HepG2 (cell line): Measurements from ENCODE around the gene RGS19. TPM values are rescaled to one million over a fixed set of nuclear protein-coding genes. Genes with fewer than 3 reads are reported as not detected.

Experiments
- REL ChIP-seq: sonication (generic); formaldehyde crosslinking; conservative IDR thresholded peaks from 2 replicates; pipeline ENCODE4 v1.8.0; 2022; ENCODE audit warnings: mild to moderate bottlenecking, missing genetic modification reagents, moderate library complexity
- TGIF2 ChIP-seq: IDR thresholded peaks from 2 replicates; pipeline ENCODE4 v1.6.1; 2016; ENCODE audit warnings: control low read depth, missing compliant biosample characterization
- THYN1 ChIP-seq: sonication (generic); formaldehyde crosslinking; IDR thresholded peaks from 2 replicates; pipeline ENCODE4 v1.8.1; 2023; ENCODE audit warnings: low read depth, mild to moderate bottlenecking, moderate library complexity, missing genetic modification reagents, borderline replicate concordance
- ZNF232 ChIP-seq: sonication (generic); formaldehyde crosslinking; IDR thresholded peaks from 2 replicates; pipeline ENCODE4 v1.4.0; 2020; ENCODE audit warnings: missing genetic modification reagents, borderline replicate concordance
- ZNF841 ChIP-seq: sonication (generic); formaldehyde crosslinking; IDR thresholded peaks from 2 replicates; pipeline ENCODE4 v1.8.1; 2023; ENCODE audit warnings: missing genetic modification reagents, borderline replicate concordance
- polyA plus RNA-seq, 8 experiments: library from polyadenylated mRNA; depleted of rRNA in 3 of 8; stranded (reverse) in 7 of 8; unstranded in 1 of 8; fragments of >200 nt; fragmentation: Illumina TruSeq in 4 of 8; extraction: Trizol in 4 of 8; gene quantifications; 2 replicates each; pipeline versions ENCODE4 v1.2.1 to v1.2.3, GENCODE V29; 2011 to 2016; ENCODE audit warnings: low read depth in 4 of 8, missing spikeins in 1 of 8, mixed read lengths in 1 of 8; ENCODE audit not compliant: insufficient read depth in 1 of 8
- total RNA-seq, 5 experiments: library from RNA; depleted of rRNA; stranded (reverse); fragments of >200 nt; fragmentation: Illumina TruSeq; extraction: Trizol; gene quantifications; 2 replicates each; pipeline ENCODE4 v1.2.3, GENCODE V29; 2016; ENCODE audit warnings: low read depth in 1 of 5
- TF ChIP-seq, protein P1 (sequence below): sonication (generic); formaldehyde crosslinking; IDR thresholded peaks from one replicate; pipeline ENCODE4 v1.5.1; 2020; ENCODE audit warnings: mild to moderate bottlenecking, missing genetic modification reagents; ENCODE audit errors: not compliant biosample characterization
- TF ChIP-seq, protein P2 (sequence below): sonication (generic); formaldehyde crosslinking; IDR thresholded peaks from 2 replicates; pipeline ENCODE4 v1.4.0; 2020; ENCODE audit warnings: mild to moderate bottlenecking, missing genetic modification reagents
- TF ChIP-seq, protein P3 (sequence below): sonication (generic); formaldehyde crosslinking; IDR thresholded peaks from 2 replicates; pipeline ENCODE4 v1.4.0; 2020; ENCODE audit warnings: missing genetic modification reagents
- TF ChIP-seq, protein P4 (sequence below): sonication (generic); formaldehyde crosslinking; IDR thresholded peaks from 2 replicates; pipeline ENCODE4 v1.4.0; 2020; ENCODE audit warnings: missing genetic modification reagents

The RGS19 gene
- total and polyA plus RNA-seq, 2 of the 13 experiments (the other 11 are each of a cell fraction or from before 2014, with no cell fraction given), result 10.7 to 11.9 TPM

DNA sequence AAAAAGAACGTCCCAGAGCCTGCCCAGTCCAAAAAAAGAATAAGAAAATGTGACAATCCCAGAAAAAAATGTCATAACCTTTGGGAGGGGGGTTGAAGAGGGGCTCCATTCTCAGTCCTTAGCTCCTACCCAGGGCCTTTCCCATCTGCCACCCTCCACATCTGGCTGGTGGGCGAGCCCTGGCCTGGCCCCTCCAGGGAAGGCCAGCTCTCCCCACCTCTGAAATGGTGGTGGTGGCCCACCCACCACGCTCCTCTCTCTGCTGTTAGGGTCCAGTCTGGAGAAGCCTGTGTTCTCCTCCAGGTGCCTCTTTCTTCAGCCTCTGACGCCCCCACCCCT is 415 bp downstream of the RGS19 start (continued):
- TF ChIP-seq, protein P1, sequence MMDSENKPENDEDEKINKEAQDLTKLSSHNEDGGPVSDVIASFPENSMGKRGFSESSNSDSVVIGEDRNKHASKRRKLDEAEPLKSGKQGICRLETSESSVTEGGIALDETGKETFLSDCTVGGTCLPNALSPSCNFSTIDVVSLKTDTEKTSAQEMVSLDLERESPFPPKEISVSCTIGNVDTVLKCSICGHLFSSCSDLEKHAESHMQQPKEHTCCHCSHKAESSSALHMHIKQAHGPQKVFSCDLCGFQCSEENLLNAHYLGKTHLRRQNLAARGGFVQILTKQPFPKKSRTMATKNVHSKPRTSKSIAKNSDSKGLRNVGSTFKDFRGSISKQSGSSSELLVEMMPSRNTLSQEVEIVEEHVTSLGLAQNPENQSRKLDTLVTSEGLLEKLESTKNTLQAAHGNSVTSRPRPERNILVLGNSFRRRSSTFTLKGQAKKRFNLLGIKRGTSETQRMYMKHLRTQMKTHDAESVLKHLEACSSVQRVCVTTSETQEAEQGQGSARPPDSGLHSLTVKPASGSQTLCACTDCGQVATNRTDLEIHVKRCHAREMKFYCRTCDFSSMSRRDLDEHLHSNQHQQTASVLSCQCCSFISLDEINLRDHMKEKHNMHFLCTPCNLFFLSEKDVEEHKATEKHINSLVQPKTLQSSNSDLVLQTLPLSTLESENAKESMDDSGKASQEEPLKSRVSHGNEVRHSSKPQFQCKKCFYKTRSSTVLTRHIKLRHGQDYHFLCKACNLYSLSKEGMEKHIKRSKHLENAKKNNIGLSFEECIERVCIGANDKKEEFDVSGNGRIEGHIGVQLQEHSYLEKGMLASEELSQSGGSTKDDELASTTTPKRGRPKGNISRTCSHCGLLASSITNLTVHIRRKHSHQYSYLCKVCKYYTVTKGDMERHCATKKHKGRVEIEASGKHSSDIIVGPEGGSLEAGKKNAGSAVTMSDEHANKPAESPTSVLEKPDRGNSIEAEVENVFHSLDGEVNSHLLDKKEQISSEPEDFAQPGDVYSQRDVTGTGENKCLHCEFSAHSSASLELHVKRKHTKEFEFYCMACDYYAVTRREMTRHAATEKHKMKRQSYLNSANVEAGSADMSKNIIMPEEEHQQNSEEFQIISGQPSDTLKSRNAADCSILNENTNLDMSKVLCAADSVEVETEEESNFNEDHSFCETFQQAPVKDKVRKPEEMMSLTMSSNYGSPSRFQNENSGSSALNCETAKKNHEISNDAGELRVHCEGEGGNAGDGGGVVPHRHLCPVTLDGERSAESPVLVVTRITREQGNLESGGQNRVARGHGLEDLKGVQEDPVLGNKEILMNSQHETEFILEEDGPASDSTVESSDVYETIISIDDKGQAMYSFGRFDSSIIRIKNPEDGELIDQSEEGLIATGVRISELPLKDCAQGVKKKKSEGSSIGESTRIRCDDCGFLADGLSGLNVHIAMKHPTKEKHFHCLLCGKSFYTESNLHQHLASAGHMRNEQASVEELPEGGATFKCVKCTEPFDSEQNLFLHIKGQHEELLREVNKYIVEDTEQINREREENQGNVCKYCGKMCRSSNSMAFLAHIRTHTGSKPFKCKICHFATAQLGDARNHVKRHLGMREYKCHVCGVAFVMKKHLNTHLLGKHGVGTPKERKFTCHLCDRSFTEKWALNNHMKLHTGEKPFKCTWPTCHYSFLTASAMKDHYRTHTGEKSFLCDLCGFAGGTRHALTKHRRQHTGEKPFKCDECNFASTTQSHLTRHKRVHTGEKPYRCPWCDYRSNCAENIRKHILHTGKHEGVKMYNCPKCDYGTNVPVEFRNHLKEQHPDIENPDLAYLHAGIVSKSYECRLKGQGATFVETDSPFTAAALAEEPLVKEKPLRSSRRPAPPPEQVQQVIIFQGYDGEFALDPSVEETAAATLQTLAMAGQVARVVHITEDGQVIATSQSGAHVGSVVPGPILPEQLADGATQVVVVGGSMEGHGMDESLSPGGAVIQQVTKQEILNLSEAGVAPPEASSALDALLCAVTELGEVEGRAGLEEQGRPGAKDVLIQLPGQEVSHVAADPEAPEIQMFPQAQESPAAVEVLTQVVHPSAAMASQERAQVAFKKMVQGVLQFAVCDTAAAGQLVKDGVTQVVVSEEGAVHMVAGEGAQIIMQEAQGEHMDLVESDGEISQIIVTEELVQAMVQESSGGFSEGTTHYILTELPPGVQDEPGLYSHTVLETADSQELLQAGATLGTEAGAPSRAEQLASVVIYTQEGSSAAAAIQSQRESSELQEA (CRISPR knock-in tag), result no peak
- TF ChIP-seq REL (CRISPR knock-in tag), result 0 out of 2 replicates have a peak, but pooled peaks have one; percentile 63
- TF ChIP-seq, protein P2, sequence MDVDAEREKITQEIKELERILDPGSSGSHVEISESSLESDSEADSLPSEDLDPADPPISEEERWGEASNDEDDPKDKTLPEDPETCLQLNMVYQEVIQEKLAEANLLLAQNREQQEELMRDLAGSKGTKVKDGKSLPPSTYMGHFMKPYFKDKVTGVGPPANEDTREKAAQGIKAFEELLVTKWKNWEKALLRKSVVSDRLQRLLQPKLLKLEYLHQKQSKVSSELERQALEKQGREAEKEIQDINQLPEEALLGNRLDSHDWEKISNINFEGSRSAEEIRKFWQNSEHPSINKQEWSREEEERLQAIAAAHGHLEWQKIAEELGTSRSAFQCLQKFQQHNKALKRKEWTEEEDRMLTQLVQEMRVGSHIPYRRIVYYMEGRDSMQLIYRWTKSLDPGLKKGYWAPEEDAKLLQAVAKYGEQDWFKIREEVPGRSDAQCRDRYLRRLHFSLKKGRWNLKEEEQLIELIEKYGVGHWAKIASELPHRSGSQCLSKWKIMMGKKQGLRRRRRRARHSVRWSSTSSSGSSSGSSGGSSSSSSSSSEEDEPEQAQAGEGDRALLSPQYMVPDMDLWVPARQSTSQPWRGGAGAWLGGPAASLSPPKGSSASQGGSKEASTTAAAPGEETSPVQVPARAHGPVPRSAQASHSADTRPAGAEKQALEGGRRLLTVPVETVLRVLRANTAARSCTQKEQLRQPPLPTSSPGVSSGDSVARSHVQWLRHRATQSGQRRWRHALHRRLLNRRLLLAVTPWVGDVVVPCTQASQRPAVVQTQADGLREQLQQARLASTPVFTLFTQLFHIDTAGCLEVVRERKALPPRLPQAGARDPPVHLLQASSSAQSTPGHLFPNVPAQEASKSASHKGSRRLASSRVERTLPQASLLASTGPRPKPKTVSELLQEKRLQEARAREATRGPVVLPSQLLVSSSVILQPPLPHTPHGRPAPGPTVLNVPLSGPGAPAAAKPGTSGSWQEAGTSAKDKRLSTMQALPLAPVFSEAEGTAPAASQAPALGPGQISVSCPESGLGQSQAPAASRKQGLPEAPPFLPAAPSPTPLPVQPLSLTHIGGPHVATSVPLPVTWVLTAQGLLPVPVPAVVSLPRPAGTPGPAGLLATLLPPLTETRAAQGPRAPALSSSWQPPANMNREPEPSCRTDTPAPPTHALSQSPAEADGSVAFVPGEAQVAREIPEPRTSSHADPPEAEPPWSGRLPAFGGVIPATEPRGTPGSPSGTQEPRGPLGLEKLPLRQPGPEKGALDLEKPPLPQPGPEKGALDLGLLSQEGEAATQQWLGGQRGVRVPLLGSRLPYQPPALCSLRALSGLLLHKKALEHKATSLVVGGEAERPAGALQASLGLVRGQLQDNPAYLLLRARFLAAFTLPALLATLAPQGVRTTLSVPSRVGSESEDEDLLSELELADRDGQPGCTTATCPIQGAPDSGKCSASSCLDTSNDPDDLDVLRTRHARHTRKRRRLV (CRISPR knock-in tag), result peak; percentile 76; the same call in 1 of the 2 replicates
- TF ChIP-seq TGIF2, result peak; percentile 1; the same call in 1 of the 2 replicates
- TF ChIP-seq, protein P3, sequence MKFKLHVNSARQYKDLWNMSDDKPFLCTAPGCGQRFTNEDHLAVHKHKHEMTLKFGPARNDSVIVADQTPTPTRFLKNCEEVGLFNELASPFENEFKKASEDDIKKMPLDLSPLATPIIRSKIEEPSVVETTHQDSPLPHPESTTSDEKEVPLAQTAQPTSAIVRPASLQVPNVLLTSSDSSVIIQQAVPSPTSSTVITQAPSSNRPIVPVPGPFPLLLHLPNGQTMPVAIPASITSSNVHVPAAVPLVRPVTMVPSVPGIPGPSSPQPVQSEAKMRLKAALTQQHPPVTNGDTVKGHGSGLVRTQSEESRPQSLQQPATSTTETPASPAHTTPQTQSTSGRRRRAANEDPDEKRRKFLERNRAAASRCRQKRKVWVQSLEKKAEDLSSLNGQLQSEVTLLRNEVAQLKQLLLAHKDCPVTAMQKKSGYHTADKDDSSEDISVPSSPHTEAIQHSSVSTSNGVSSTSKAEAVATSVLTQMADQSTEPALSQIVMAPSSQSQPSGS (CRISPR knock-in tag), result no peak
- TF ChIP-seq THYN1, result no peak
- no peak for TF ChIP-seq ZNF841 (CRISPR knock-in tag)
- TF ChIP-seq ZNF232 (CRISPR knock-in tag), result no peak
- TF ChIP-seq, protein P4, sequence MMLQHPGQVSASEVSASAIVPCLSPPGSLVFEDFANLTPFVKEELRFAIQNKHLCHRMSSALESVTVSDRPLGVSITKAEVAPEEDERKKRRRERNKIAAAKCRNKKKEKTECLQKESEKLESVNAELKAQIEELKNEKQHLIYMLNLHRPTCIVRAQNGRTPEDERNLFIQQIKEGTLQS (CRISPR knock-in tag), result peak; percentile 19; the same call in 1 of the 2 replicates
